ENCODE data around the gene PRDM11.

The PRDM11 gene

GRCh38 chr11:45142241-45143055 lies 4.0 kb upstream of the PRDM11 start:
- DNase-seq: no peak

GRCh38 chr11:45143494-45143893 lies 2.9 kb upstream of the PRDM11 start:
- DNase-seq: no peak

- DNase-seq: no peak
Observed at GRCh38 chr11:45144126-45145082, 2.0 kb upstream of the PRDM11 start.

- DNase-seq: no peak
Observed at GRCh38 chr11:45145083-45145378, 1.4 kb upstream of the PRDM11 start.

- DNase-seq: peak; percentile 32
Observed at GRCh38 chr11:45145379-45146071, 914 bp upstream of the PRDM11 start.

GRCh38 chr11:45147017-45147728 lies 734 bp downstream of the PRDM11 start:
- peak; percentile 93 for DNase-seq

- no peak for DNase-seq
Observed at GRCh38 chr11:45147891-45148675, 1.6 kb downstream of the PRDM11 start.

- no peak for DNase-seq
Observed at GRCh38 chr11:45149483-45150056, 3.1 kb downstream of the PRDM11 start.

- DNase-seq: no peak
Observed at GRCh38 chr11:45150301-45150700, 3.9 kb downstream of the PRDM11 start.

- DNase-seq: no peak
Observed at GRCh38 chr11:45150943-45151342, 4.5 kb downstream of the PRDM11 start.

- no peak for DNase-seq
Observed at GRCh38 chr11:45151362-45151982, 5.0 kb downstream of the PRDM11 start.

- DNase-seq: no peak
Observed at GRCh38 chr11:45152740-45153595, 6.5 kb downstream of the PRDM11 start.

GRCh38 chr11:45154276-45154675 lies 7.8 kb downstream of the PRDM11 start:
- DNase-seq: no peak

GRCh38 chr11:45155058-45155551 lies 8.7 kb downstream of the PRDM11 start:
- no peak for DNase-seq

GRCh38 chr11:45155627-45156180 lies 9.3 kb downstream of the PRDM11 start:
- DNase-seq: no peak

GRCh38 chr11:45156201-45156600 lies 9.8 kb downstream of the PRDM11 start:
- no peak for DNase-seq

- no peak for DNase-seq
Observed at GRCh38 chr11:45156741-45157140, 10.3 kb downstream of the PRDM11 start.

- no peak for DNase-seq
Observed at GRCh38 chr11:45157247-45158209, 11.1 kb downstream of the PRDM11 start.

Data from NCI-H82 (cell line).